Heart right ventricle (tissue), 16 donors: ENCODE measurements around the gene BICRAL. TPM values are rescaled to one million over a fixed set of nuclear protein-coding genes. Genes with fewer than 3 reads are reported as not detected.

Source experiments
- ATAC-seq, 8 donors: fragments of 200-7000 bp; cut with Tn5 transposase; one replicate each; pipeline ENCODE4 v1.9.1; 2020; ENCODE audit warnings: mild to moderate bottlenecking in 8 of 8, moderate library complexity in 8 of 8, moderate number of reproducible peaks in 1 of 8
- DNase-seq, 2 donors: peaks; one replicate each; pipeline ENCODE4 v3.0.0-alpha.2; 2020
- H3K27ac ChIP-seq, 10 donors: fragments of 200-600 bp; sonication (generic) in 2 of 10; one replicate each; pipeline versions ENCODE4 v1.5.0 to v1.8.0; 2020 to 2022; ENCODE audit warnings: mild to moderate bottlenecking in 3 of 10
- H3K27me3 ChIP-seq, 7 donors: fragments of 200-600 bp; one replicate each; pipeline ENCODE4 v1.8.0; 2021 to 2022; ENCODE audit warnings: mild to moderate bottlenecking in 2 of 7
- H3K36me3 ChIP-seq, 9 donors: fragments of 200-600 bp; sonication (generic) in 1 of 9; one replicate each; pipeline versions ENCODE4 v1.5.0 to v1.8.0; 2020 to 2022; ENCODE audit warnings: mild to moderate bottlenecking in 2 of 9
- H3K4me1 ChIP-seq, 9 donors: fragments of 200-600 bp; sonication (generic) in 1 of 9; one replicate each; pipeline versions ENCODE4 v1.5.0 to v1.8.0; 2020 to 2022; ENCODE audit warnings: mild to moderate bottlenecking in 4 of 9
- H3K4me3 ChIP-seq, 10 donors: fragments of 200-600 bp; sonication (generic) in 2 of 10; one replicate each; pipeline versions ENCODE4 v1.5.0 to v1.8.0; 2020 to 2022; ENCODE audit warnings: mild to moderate bottlenecking in 7 of 10, moderate library complexity in 2 of 10
- H3K9me3 ChIP-seq, 11 donors: fragments of 200-600 bp in 10 of 11; sonication (generic) in 2 of 11; one replicate each; pipeline versions ENCODE4 v1.5.0 to v1.8.0; 2013 to 2022; ENCODE audit warnings: mild to moderate bottlenecking in 2 of 11, control low read depth in 1 of 11, moderate library complexity in 1 of 11
- WGBS, 2 donors: extraction: QIAGEN DNeasy Blood & Tissue Kit; methylation state at CpG; one replicate each; pipeline ENCODE4 v1.1.7; 2013; ENCODE audit warnings: inconsistent platforms in 1 of 2; 5-methylcytosine and 5-hydroxymethylcytosine counted together
- intact Hi-C, 10 donors: fragments of 100-400 bp; cut with DNase I; formaldehyde crosslinking; loops; one replicate each; pipeline versions ENCODE4 v1.11.1 to v1.14.2; 2022
- polyA plus RNA-seq, 2 donors: library from polyadenylated mRNA; stranded (reverse); fragments of 200-250 nt; gene quantifications; one replicate each; pipeline ENCODE4 v1.2.3, GENCODE V29; 2013
- total RNA-seq, 10 donors: library from RNA; stranded (reverse); fragmentation: NEBNext Ultra II Directional in 3 of 10; extraction: Animal tissue kit (Norgen Biotek cat#: 25700) in 3 of 10; gene quantifications; one replicate each; pipeline versions ENCODE4 v1.2.1 to v1.2.4, GENCODE V29; 2021 to 2023
- TF ChIP-seq, protein P1 (sequence below), 9 donors: fragments of 200-600 bp; sonication (generic) in 2 of 9; IDR thresholded peaks; one replicate each; pipeline versions ENCODE4 v1.5.0 to v1.8.0; 2021 to 2022; ENCODE audit warnings: antibody characterized with exemption in 9 of 9, mild to moderate bottlenecking in 5 of 9, moderate library complexity in 1 of 9
- donor health status: Arrhythmogenic right ventricular cardiomyopathy.
- donor health status: ischemic (EF 13 %, LVEDD 7.1; RV severe dilation, severe dysfunction).
- donor health status: healthy with polysubstance abuse.
- donor health status: DM: no; HTN: yes; CAD: no.
- donor health status: DM: no; HTN: no; CAD: no.
- donor health status: ischemic (EF 25% LVEDD 6.9; RV normal size, moderate dysfunction).
- donor health status: ischemic (EF 25% LVEDD 5.7; RV mildly dilated, moderate dysfunction).
- donor health status: healthy.
- donor health status: DM: yes; HTN: yes; CAD: no.
- donor health status: Ischemic cardiomyopathy.
- donor health status: ischemic (EF 35%, LVEDD 5.7; RV mildly dilated, moderate dysfunction).
- donor health status: nonischemic (EF 11% LVEDD 7.7; RV severe dilation, severe dysfunction).
- donor health status: DM: yes; HTN: yes; CAD: no.
- donor health status: PGD.
- donor health status: ischemic (EF 29% LVEDD 5.4; RV normal size, mild dysfunction).
- donor health status: nonischemic (EF 23%, LVEDD 6.1; RV moderate dilation, normal function).

BICRAL gene
- total and polyA plus RNA-seq, 12 donors = 2.7 to 15.7 (median 13.4) TPM

DNA sequence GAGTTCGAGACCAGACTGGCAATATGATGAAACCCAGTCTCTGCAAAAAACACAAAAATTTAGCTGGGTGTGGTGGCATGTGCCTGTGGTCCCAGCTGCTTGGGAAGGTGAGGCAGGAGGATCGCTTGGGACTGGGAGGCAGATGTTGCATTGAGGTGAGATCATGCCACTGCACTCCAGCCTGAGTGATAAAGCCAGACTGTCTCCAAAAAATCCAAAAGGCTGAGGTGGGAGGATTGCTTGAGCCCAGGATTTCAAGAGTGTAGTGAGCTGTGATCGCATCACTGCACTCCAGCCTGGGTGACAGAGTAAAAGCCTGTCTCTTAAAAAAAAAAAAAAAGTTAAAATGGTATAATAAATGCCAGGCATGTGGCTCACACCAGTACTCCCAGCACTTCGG, 132.7 kb downstream of the BICRAL start:
- H3K9me3 ChIP-seq = no peaks in the 10 kb centered on the region
- TF ChIP-seq, protein P1, sequence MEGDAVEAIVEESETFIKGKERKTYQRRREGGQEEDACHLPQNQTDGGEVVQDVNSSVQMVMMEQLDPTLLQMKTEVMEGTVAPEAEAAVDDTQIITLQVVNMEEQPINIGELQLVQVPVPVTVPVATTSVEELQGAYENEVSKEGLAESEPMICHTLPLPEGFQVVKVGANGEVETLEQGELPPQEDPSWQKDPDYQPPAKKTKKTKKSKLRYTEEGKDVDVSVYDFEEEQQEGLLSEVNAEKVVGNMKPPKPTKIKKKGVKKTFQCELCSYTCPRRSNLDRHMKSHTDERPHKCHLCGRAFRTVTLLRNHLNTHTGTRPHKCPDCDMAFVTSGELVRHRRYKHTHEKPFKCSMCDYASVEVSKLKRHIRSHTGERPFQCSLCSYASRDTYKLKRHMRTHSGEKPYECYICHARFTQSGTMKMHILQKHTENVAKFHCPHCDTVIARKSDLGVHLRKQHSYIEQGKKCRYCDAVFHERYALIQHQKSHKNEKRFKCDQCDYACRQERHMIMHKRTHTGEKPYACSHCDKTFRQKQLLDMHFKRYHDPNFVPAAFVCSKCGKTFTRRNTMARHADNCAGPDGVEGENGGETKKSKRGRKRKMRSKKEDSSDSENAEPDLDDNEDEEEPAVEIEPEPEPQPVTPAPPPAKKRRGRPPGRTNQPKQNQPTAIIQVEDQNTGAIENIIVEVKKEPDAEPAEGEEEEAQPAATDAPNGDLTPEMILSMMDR (IDR thresholded peaks at IDR 0.05) = no peak
- no peak overlapping the region for H3K4me3 ChIP-seq
- WGBS, 2 donors = 80 to 81% methylated on average over 4 of the region's 4 CpGs
- no peak overlapping the region for H3K27ac ChIP-seq
- intact Hi-C loops = loop anchor here in 1 of 10 donors (10.0 kb wide), 1 partner anchor 90 kb away; no protein-coding TSS in a partner anchor
- H3K36me3 ChIP-seq = no peaks in the 10 kb centered on the region
- no peak for ATAC-seq
- peaks cover 0 to 8% (median 7%) of the 10 kb centered on the region in 9 donors for H3K4me1 ChIP-seq
- H3K27me3 ChIP-seq = peaks cover 0 to 31% (median 19%) of the 10 kb centered on the region in 7 donors
- no peak for DNase-seq

DNA sequence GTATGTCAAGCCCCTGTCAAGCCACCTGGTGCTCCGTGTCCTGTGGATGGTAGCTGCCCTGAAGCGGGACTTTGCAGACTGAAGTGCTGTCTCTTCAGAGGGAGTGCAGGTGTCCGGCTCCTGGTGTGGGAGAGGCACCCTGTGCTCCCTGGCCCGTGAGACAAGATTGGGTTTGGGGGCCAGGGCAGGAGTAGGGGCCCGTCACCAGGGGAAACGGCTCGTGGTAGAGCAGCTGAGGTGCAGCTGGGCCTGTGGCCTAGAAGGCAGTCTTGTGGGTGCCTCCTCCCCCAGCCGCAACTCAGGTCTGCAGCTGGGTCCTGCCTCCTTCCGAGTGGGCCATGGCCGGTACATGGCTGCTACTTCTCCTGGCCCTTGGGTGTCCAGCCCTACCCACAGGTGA, 133.9 kb downstream of the BICRAL start, which contains the start of gene PTCRA:
Gene PTCRA, plus strand, starts transcription at position 322 of the 400 bp plus-strand sequence. Its CDS starts 17 bp downstream, at position 339.
- ATAC-seq = peak in 1 of 8 donors; percentile 34

DNA sequence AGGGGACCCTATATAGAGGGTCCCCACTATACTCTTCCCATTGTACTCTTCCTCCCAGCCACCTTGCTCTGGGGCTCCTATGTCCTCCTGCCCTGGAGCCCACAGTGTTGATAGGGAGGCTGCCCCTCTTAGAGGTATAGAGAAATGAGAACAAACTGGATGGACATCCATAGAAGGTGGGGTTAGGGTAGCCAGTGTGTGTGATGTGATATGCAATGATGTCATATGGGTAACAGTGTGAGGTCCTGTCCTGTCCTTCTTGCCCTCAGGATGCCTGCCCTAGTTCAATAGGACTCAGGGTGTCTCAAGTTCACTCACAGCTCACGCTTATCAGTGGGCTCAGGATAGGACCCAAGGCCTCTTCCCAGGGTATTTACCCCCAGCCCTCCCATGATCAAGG, 134.4 kb downstream of the BICRAL start:
- peak in 1 of 8 donors; percentile 53 for ATAC-seq
- intact Hi-C loops = loop anchor here in 1 of 10 donors (10.0 kb wide), 1 partner anchor 89 kb away; no protein-coding TSS in a partner anchor
- Histone ChIP-seq H3K4me1 (peaks cover 0 to 6% (median 6%) of the 10 kb centered on the region in 9 donors), H3K27ac (no peak overlapping the region), H3K4me3 (no peak overlapping the region), H3K9me3 (no peaks in the 10 kb centered on the region), H3K36me3 (no peaks in the 10 kb centered on the region), H3K27me3 (peaks cover 0 to 31% (median 15%) of the 10 kb centered on the region in 7 donors)
- TF ChIP-seq, protein P1 (IDR thresholded peaks at IDR 0.05) = no peak
- 85 to 90% methylated on average over 1 of the region's 1 CpG for WGBS, 2 donors
- DNase-seq = no peak

More for the DNA sequence above, 133.9 kb downstream of the BICRAL start, which contains the start of gene PTCRA:
- Histone ChIP-seq H3K4me1 (peaks cover 0 to 8% (median 7%) of the 10 kb centered on the region in 9 donors), H3K27ac (no peak within 1 kb of the TSS), H3K4me3 (no peak within 1 kb of the TSS), H3K9me3 (no peaks in the 10 kb centered on the region), H3K27me3 (peaks cover 0 to 31% (median 19%) of the 10 kb centered on the region in 7 donors), H3K36me3 (no peaks in the 10 kb centered on the region)
- intact Hi-C loops = loop anchor here in 1 of 10 donors (10.0 kb wide), 1 partner anchor 89 kb away; no protein-coding TSS in a partner anchor
- 81 to 87% methylated on average over 10 of the region's 10 CpGs for WGBS, 2 donors
- TF ChIP-seq, protein P1 (IDR thresholded peaks at IDR 0.05) = no peak
- DNase-seq = no peak

Other genes with a start within 250 kb of the BICRAL start
- gene UBR2, start 218.0 kb upstream of the BICRAL start, total RNA-seq = 10 to 100 TPM; 27.7 to 36.5 (median 34.5) TPM
- 10 to 100 TPM in 1 of 2 donors, 1 to 10 TPM in 1; 6.7 to 12.0 TPM for gene UBR2, start 218.0 kb upstream of the BICRAL start, polyA plus RNA-seq
- gene PRPH2, start 59.5 kb upstream of the BICRAL start, total RNA-seq = 1 to 10 TPM in 5 of 10 donors, under 1 TPM in 5; 0.36 to 2.7 (median 1.0) TPM
- gene PRPH2, start 59.5 kb upstream of the BICRAL start, polyA plus RNA-seq = under 1 TPM; 0.51 TPM
- 10 to 100 TPM in 9 of 10 donors, 1 to 10 TPM in 1; 9.8 to 16.1 (median 13.3) TPM for gene TBCC, start 35.9 kb upstream of the BICRAL start, total RNA-seq
- gene TBCC, start 35.9 kb upstream of the BICRAL start, polyA plus RNA-seq = 10 to 100 TPM; 17.1 to 22.4 TPM
- gene RPL7L1, start 97.6 kb downstream of the BICRAL start, total RNA-seq = 10 to 100 TPM; 39.2 to 52.5 (median 44.7) TPM
- 10 to 100 TPM; 23.7 to 45.9 TPM for gene RPL7L1, start 97.6 kb downstream of the BICRAL start, polyA plus RNA-seq
- gene PTCRA, start 134.0 kb downstream of the BICRAL start, total RNA-seq = not detected
- under 1 TPM in 1 of 2 donors, not detected in 1; 0.09 TPM for gene PTCRA, start 134.0 kb downstream of the BICRAL start, polyA plus RNA-seq
- 10 to 100 TPM; 10.4 to 37.1 (median 15.9) TPM for gene CNPY3, start 147.4 kb downstream of the BICRAL start, total RNA-seq
- 10 to 100 TPM; 15.4 to 40.4 TPM for gene CNPY3, start 147.4 kb downstream of the BICRAL start, polyA plus RNA-seq
- gene GNMT, start 178.7 kb downstream of the BICRAL start, total RNA-seq = 10 to 100 TPM in 1 of 10 donors, 1 to 10 TPM in 2, under 1 TPM in 7; 0.26 to 10.9 (median 0.71) TPM
- gene GNMT, start 178.7 kb downstream of the BICRAL start, polyA plus RNA-seq = 1 to 10 TPM; 2.6 to 6.8 TPM
- 10 to 100 TPM; 11.2 to 32.6 (median 17.2) TPM for gene PEX6, start 197.1 kb downstream of the BICRAL start, total RNA-seq
- 10 to 100 TPM in 1 of 2 donors, 1 to 10 TPM in 1; 9.1 to 16.9 TPM for gene PEX6, start 197.1 kb downstream of the BICRAL start, polyA plus RNA-seq
- 10 to 100 TPM; 28.4 to 47.1 (median 31.8) TPM for gene PPP2R5D, start 202.5 kb downstream of the BICRAL start, total RNA-seq
- gene PPP2R5D, start 202.5 kb downstream of the BICRAL start, polyA plus RNA-seq = 10 to 100 TPM; 23.9 to 35.7 TPM
- 10 to 100 TPM; 22.9 to 38.7 (median 28.3) TPM for gene MEA1, start 231.9 kb downstream of the BICRAL start, total RNA-seq
- 10 to 100 TPM; 51.9 to 74.3 TPM for gene MEA1, start 231.9 kb downstream of the BICRAL start, polyA plus RNA-seq
- 100 to 1,000 TPM in 4 of 10 donors, 10 to 100 TPM in 6; 78.2 to 165 (median 92.0) TPM for gene KLHDC3, start 232.2 kb downstream of the BICRAL start, total RNA-seq
- gene KLHDC3, start 232.2 kb downstream of the BICRAL start, polyA plus RNA-seq = 100 to 1,000 TPM in 1 of 2 donors, 10 to 100 TPM in 1; 80.2 to 160 TPM
- gene RRP36, start 239.6 kb downstream of the BICRAL start, total RNA-seq = 10 to 100 TPM; 21.4 to 35.3 (median 25.6) TPM
- gene RRP36, start 239.6 kb downstream of the BICRAL start, polyA plus RNA-seq = 10 to 100 TPM; 19.4 to 43.6 TPM